Osteocyte (in vitro differentiated cells): ENCODE measurements around the gene ZFP62. TPM values are rescaled to one million over a fixed set of nuclear protein-coding genes. Genes with fewer than 3 reads are reported as not detected.

Source experiments
- DNase-seq: peaks from one replicate; pipeline ENCODE4 v3.0.0; 2021; ENCODE audit warnings: mixed read lengths; ENCODE audit not compliant: unreplicated experiment; ENCODE audit errors: extremely low spot score
- H3K27ac Mint-ChIP-seq: one replicate; pipeline ENCODE4 v1.8.0; 2021; ENCODE audit warnings: mild to moderate bottlenecking, mixed read lengths; ENCODE audit not compliant: unreplicated experiment
- H3K27me3 Mint-ChIP-seq: one replicate; pipeline ENCODE4 v1.8.0; 2021; ENCODE audit warnings: mixed read lengths; ENCODE audit not compliant: unreplicated experiment
- H3K36me3 Mint-ChIP-seq: one replicate; pipeline ENCODE4 v1.8.0; 2021; ENCODE audit warnings: mixed read lengths; ENCODE audit not compliant: unreplicated experiment
- H3K4me1 Mint-ChIP-seq: one replicate; pipeline ENCODE4 v1.8.0; 2021; ENCODE audit warnings: mixed read lengths; ENCODE audit not compliant: unreplicated experiment
- H3K4me3 Mint-ChIP-seq: one replicate; pipeline ENCODE4 v1.8.0; 2021; ENCODE audit warnings: mild to moderate bottlenecking, moderate library complexity, mixed read lengths; ENCODE audit not compliant: unreplicated experiment
- H3K9me3 Mint-ChIP-seq: one replicate; pipeline ENCODE4 v1.8.0; 2021; ENCODE audit warnings: mixed read lengths; ENCODE audit not compliant: unreplicated experiment
- CTCF ChIP-seq: fragments of 200-600 bp; sonication (generic); IDR thresholded peaks from 2 replicates; pipeline ENCODE4 v1.5.0; 2021; ENCODE audit warnings: antibody characterized with exemption, mild to moderate bottlenecking, moderate library complexity
- total RNA-seq: library from RNA; stranded (reverse); gene quantifications from 2 replicates; pipeline ENCODE4 v1.2.1, GENCODE V29; 2021

ZFP62 gene
- total RNA-seq, 1 donor from 2014 or later = 21.7 TPM

- H3K4me3 Mint-ChIP-seq = no peak overlapping the region
- no peaks in the 10 kb centered on the region for H3K36me3 Mint-ChIP-seq
- no peak for TF ChIP-seq CTCF
- peaks cover 8% of the 10 kb centered on the region for H3K27me3 Mint-ChIP-seq
- H3K4me1 Mint-ChIP-seq = no peaks in the 10 kb centered on the region
- H3K27ac Mint-ChIP-seq = no peak overlapping the region
- H3K9me3 Mint-ChIP-seq = no peaks in the 10 kb centered on the region
- no peak for DNase-seq
These were observed 11.3 kb upstream of the ZFP62 start for GRCh38 chr5:180872419-180872818.

- Mint-ChIP-seq H3K4me3 (no peak overlapping the region), H3K4me1 (peaks cover 3% of the 10 kb centered on the region), H3K9me3 (no peaks in the 10 kb centered on the region), H3K27me3 (peaks cover 8% of the 10 kb centered on the region), H3K36me3 (no peaks in the 10 kb centered on the region), H3K27ac (no peak overlapping the region)
- TF ChIP-seq CTCF = no peak
- no peak for DNase-seq
These were observed 9.4 kb upstream of the ZFP62 start for GRCh38 chr5:180870276-180871068.

- no peak for DNase-seq
- Mint-ChIP-seq H3K36me3 (no peaks in the 10 kb centered on the region), H3K27me3 (peaks cover 7% of the 10 kb centered on the region), H3K4me3 (no peak overlapping the region), H3K27ac (no peak overlapping the region), H3K9me3 (no peaks in the 10 kb centered on the region), H3K4me1 (peaks cover 3% of the 10 kb centered on the region)
- TF ChIP-seq CTCF = no peak
These were observed 8.5 kb upstream of the ZFP62 start for GRCh38 chr5:180869587-180869986.

- no peak overlapping the region for H3K4me3 Mint-ChIP-seq
- peak; percentile 80 for TF ChIP-seq CTCF
- peaks cover 3% of the 10 kb centered on the region for H3K4me1 Mint-ChIP-seq
- H3K27me3 Mint-ChIP-seq = peaks cover under 1% of the 10 kb centered on the region
- H3K36me3 Mint-ChIP-seq = no peaks in the 10 kb centered on the region
- no peak overlapping the region for H3K27ac Mint-ChIP-seq
- no peaks in the 10 kb centered on the region for H3K9me3 Mint-ChIP-seq
- DNase-seq = no peak
These were observed 7.9 kb upstream of the ZFP62 start for GRCh38 chr5:180868960-180869359.

GRCh38 chr5:180866985-180867384, 5.9 kb upstream of the ZFP62 start:
- H3K27ac Mint-ChIP-seq = no peak overlapping the region
- no peak for TF ChIP-seq CTCF

More at GRCh38 chr5:180866985-180867384, 5.9 kb upstream of the ZFP62 start:
- Mint-ChIP-seq H3K27me3 (no peaks in the 10 kb centered on the region), H3K9me3 (no peaks in the 10 kb centered on the region), H3K4me3 (no peak overlapping the region), H3K36me3 (no peaks in the 10 kb centered on the region), H3K4me1 (peaks cover 3% of the 10 kb centered on the region)
- no peak for DNase-seq
